D721Med (cell line): ENCODE data around the gene FNDC10.

Experiments
- DNase-seq: peaks from one replicate; pipeline ENCODE4 v3.0.0; 2011; ENCODE audit warnings: low spot score; ENCODE audit not compliant: insufficient read length
- FAIRE-seq: peaks from 2 replicates; lab custom pipeline; 2011; peaks lifted over from hg19 to GRCh38; lab: Jason Lieb, UNC
- CTCF ChIP-seq: IDR thresholded peaks from 2 replicates; pipeline ENCODE4 v1.5.1; 2012; ENCODE audit warnings: mild to moderate bottlenecking, control low read depth; ENCODE audit not compliant: insufficient read depth; ENCODE audit errors: missing control alignments

The FNDC10 gene

GRCh38 chr1:1615256-1616044 is 15.5 kb upstream of the FNDC10 start, which contains the start of gene MIB2:
Gene MIB2 (plus strand): TSS chr1:1615500. CDS start chr1:1623453, 7,953 bp downstream.
- FAIRE-seq (no peak), DNase-seq (peak; percentile 95)
- no peak for TF ChIP-seq CTCF

GRCh38 chr1:1614954-1615255 is 15.0 kb upstream of the FNDC10 start:
- FAIRE-seq (no peak), DNase-seq (no peak)
- no peak for TF ChIP-seq CTCF

GRCh38 chr1:1614204-1614953 is 14.4 kb upstream of the FNDC10 start:
- no peak for TF ChIP-seq CTCF
- FAIRE-seq (no peak), DNase-seq (no peak)

GRCh38 chr1:1613509-1614082 is 13.7 kb upstream of the FNDC10 start:
- no peak for TF ChIP-seq CTCF
- FAIRE-seq: no peak

GRCh38 chr1:1612104-1612400 is 12.1 kb upstream of the FNDC10 start:
- DNase-seq (no peak), FAIRE-seq (no peak)
- no peak for TF ChIP-seq CTCF

More at GRCh38 chr1:1613509-1614082, 13.7 kb upstream of the FNDC10 start:
- DNase-seq: no peak

GRCh38 chr1:1610796-1611195 is 10.9 kb upstream of the FNDC10 start:
- DNase-seq (no peak), FAIRE-seq (no peak)
- no peak for TF ChIP-seq CTCF
